Brain microvascular endothelial cell (primary cell): Measurements from ENCODE around the gene CD248.
"Not testable (repeated sequence)": the region's sequence is repeated elsewhere in the genome, so short reads cannot be mapped to it uniquely, and the experiment has no call there.

Experiments used
- DNase-seq: peaks from one replicate; pipeline ENCODE4 v3.0.0-alpha.2; 2020
- H3K27ac ChIP-seq: fragments of 250-450 bp; sonication (Bioruptor Pico); 2 replicates; pipeline ENCODE4 v1.5.1; 2020; ENCODE audit warnings: mild to moderate bottlenecking, moderate library complexity
- H3K27me3 ChIP-seq: fragments of 250-450 bp; sonication (Bioruptor Pico); replicated peaks from 2 replicates; pipeline ENCODE4 v1.5.1; 2020; ENCODE audit warnings: mild to moderate bottlenecking
- H3K36me3 ChIP-seq: fragments of 250-450 bp; sonication (Bioruptor Pico); replicated peaks from 2 replicates; pipeline ENCODE4 v1.5.1; 2020; ENCODE audit warnings: mild to moderate bottlenecking
- H3K4me3 ChIP-seq: 2 replicates; pipeline ENCODE4 v1.5.1; 2011; ENCODE audit warnings: low read depth, mild to moderate bottlenecking, control low read depth, low read length, moderate library complexity
- in situ Hi-C: cut with HindIII; loops from 2 replicates; pipeline ENCODE4 v1.10.0; 2017; ENCODE audit warnings: low sequenced_read_pairs, low pct_ligation_motif_present
- TF ChIP-seq, protein P1 (sequence below): IDR thresholded peaks from 2 replicates; pipeline ENCODE4 v1.5.1; 2011; ENCODE audit warnings: low read depth, mild to moderate bottlenecking, moderate library complexity, low read length, control low read depth, inconsistent platforms; ENCODE audit errors: missing control alignments

CD248 gene

DNA sequence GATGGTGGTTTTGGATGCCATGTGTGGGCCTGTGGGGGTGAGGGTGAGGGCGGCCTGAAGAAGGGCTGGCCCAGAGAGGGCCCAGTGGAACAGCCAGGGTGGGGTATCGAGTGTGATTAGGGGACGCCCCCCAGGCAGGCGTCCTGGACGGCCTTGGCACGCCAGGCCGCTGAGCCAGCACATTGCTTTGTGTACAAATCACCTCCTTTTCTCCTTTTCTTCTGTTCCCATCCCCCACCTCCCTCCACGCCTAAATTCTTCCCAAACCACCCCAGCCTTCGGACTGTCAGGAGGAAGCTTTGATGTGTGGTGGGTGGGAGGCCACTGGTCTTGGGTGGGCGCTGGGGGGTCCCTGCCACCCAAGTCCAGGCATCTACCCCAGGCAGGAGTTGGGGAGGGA lies 7.8 kb upstream of the CD248 start:
- Histone ChIP-seq H3K27me3 (no peaks in the 10 kb centered on the region), H3K36me3 (no peaks in the 10 kb centered on the region), H3K4me3 (no peak overlapping the region), H3K27ac (peak overlapping the region; percentile 14)
- TF ChIP-seq, protein P1, sequence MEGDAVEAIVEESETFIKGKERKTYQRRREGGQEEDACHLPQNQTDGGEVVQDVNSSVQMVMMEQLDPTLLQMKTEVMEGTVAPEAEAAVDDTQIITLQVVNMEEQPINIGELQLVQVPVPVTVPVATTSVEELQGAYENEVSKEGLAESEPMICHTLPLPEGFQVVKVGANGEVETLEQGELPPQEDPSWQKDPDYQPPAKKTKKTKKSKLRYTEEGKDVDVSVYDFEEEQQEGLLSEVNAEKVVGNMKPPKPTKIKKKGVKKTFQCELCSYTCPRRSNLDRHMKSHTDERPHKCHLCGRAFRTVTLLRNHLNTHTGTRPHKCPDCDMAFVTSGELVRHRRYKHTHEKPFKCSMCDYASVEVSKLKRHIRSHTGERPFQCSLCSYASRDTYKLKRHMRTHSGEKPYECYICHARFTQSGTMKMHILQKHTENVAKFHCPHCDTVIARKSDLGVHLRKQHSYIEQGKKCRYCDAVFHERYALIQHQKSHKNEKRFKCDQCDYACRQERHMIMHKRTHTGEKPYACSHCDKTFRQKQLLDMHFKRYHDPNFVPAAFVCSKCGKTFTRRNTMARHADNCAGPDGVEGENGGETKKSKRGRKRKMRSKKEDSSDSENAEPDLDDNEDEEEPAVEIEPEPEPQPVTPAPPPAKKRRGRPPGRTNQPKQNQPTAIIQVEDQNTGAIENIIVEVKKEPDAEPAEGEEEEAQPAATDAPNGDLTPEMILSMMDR: no peak
- in situ Hi-C loops: no loop called here
- DNase-seq: no peak

GRCh38 chr11:66323684-66324083 lies 6.8 kb upstream of the CD248 start:
- TF ChIP-seq, protein P1: no peak
- Histone ChIP-seq H3K36me3 (no peaks in the 10 kb centered on the region), H3K27me3 (no peaks in the 10 kb centered on the region), H3K27ac (no peak overlapping the region), H3K4me3 (no peak overlapping the region)
- DNase-seq: no peak
- in situ Hi-C loops: no loop called here

DNA sequence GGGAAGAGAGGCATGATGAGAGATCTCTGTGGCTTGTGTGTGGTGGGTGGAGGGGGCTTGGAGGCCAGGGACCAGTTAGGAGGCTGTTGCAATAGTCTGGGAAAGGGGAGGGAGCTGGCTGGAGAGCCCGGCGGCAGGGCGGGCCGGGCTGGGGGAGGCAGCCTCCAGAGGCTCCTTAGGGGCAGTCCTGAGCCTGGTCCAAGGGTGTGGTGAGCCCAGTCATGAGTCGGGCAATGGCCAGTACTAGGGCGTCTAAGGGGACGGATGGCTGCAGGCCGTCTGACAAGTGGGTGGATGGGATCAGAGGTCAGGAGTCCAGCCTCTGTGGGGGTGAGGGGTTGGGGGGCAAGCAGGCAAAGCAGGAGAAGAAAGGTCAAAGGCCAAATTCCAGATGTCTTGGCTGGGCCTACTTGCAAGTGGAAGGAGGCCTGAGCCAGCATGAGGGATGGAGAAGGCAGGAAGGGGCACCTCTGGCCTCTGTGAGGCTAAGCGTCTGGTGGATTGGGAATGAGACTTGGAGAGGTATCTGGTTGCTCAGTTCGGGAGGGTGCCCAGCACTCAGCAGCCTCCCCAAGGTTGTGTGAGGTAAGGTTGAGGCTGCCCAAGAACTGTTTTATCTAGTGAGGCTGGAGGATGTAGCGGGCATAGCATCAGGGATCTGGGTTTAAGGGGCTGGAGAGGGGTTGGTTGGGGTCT lies 6.0 kb upstream of the CD248 start:
- no peak overlapping the region for H3K27ac ChIP-seq
- TF ChIP-seq, protein P1: no peak
- no peak for DNase-seq
- no peak overlapping the region for H3K4me3 ChIP-seq
- in situ Hi-C loops: no loop called here
- no peaks in the 10 kb centered on the region for H3K27me3 ChIP-seq
- no peaks in the 10 kb centered on the region for H3K36me3 ChIP-seq

GRCh38 chr11:66321606-66322005 lies 4.8 kb upstream of the CD248 start:
- Histone ChIP-seq H3K36me3 (no peaks in the 10 kb centered on the region), H3K27me3 (no peaks in the 10 kb centered on the region), H3K27ac (no peak overlapping the region), H3K4me3 (no peak overlapping the region)
- in situ Hi-C loops: no loop called here
- DNase-seq: no peak
- TF ChIP-seq, protein P1: no peak

DNA sequence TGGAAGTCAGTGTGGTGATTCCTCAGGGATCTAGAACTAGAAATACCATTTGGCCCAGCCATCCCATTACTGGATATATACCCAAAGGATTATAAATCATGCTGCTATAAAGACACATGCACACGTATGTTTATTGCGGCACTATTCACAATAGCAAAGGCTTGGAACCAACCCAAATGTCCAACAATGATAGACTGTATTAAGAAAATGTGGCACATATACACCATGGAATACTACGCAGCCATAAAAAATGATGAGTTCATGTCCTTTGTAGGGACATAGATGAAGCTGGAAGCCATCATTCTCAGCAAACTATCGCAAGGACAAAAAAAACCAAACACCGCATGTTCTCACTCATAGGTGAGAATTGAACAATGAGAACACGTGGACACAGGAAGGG lies 3.9 kb upstream of the CD248 start:
- DNase-seq, H3K36me3 ChIP-seq, H3K27ac ChIP-seq, H3K4me3 ChIP-seq, H3K27me3 ChIP-seq, in situ Hi-C loops: not testable (repeated sequence)

GRCh38 chr11:66320289-66320688 lies 3.4 kb upstream of the CD248 start:
- not testable (repeated sequence) for DNase-seq

GRCh38 chr11:66318600-66318970 lies 1.7 kb upstream of the CD248 start:
- no peak for DNase-seq
- no peak overlapping the region for H3K4me3 ChIP-seq
- no peaks in the 10 kb centered on the region for H3K36me3 ChIP-seq
- in situ Hi-C loops: no loop called here
- H3K27ac ChIP-seq: peak overlapping the region; percentile 88
- no peaks in the 10 kb centered on the region for H3K27me3 ChIP-seq
- TF ChIP-seq, protein P1: no peak

More at GRCh38 chr11:66320289-66320688, 3.4 kb upstream of the CD248 start:
- H3K36me3 ChIP-seq, H3K4me3 ChIP-seq, H3K27ac ChIP-seq, in situ Hi-C loops, H3K27me3 ChIP-seq: not testable (repeated sequence)
